Neural cell (in vitro differentiated cells): ENCODE measurements around the gene SERINC5.

Experiments used
- CTCF ChIP-seq: fragments of 450-650 bp; IDR thresholded peaks from 2 replicates; pipeline ENCODE4 v1.5.1; 2014; ENCODE audit warnings: antibody characterized with exemption, mild to moderate bottlenecking, moderate library complexity; ENCODE audit not compliant: poor library complexity, severe bottlenecking
- EP300 ChIP-seq: fragments of 450-650 bp; conservative IDR thresholded peaks from 2 replicates; pipeline ENCODE4 v1.6.1; 2014; ENCODE audit warnings: antibody characterized with exemption, mild to moderate bottlenecking, moderate library complexity; ENCODE audit not compliant: poor library complexity, severe bottlenecking
- EZH2 ChIP-seq: fragments of 200-600, 300-800 bp; shearing (Covaris generic), sonication (generic); IDR thresholded peaks from 2 replicates; pipeline ENCODE4 v1.6.1; 2014; ENCODE audit warnings: antibody characterized with exemption, low read length, borderline replicate concordance, mild to moderate bottlenecking; ENCODE audit not compliant: insufficient read depth, poor library complexity, severe bottlenecking
- MXI1 ChIP-seq: fragments of 450-650 bp; conservative IDR thresholded peaks from 2 replicates; pipeline ENCODE4 v1.6.1; 2014; ENCODE audit warnings: antibody characterized with exemption, mild to moderate bottlenecking; ENCODE audit not compliant: poor library complexity, severe bottlenecking
- POLR2AphosphoS5 ChIP-seq: IDR thresholded peaks from 2 replicates; pipeline ENCODE4 v1.6.1; 2012
- RAD21 ChIP-seq: fragments of 450-650 bp; conservative IDR thresholded peaks from 2 replicates; pipeline ENCODE4 v1.6.1; 2014; ENCODE audit warnings: antibody characterized with exemption, mild to moderate bottlenecking, moderate library complexity
- SMC3 ChIP-seq: fragments of 450-650 bp; conservative IDR thresholded peaks from 2 replicates; pipeline ENCODE4 v1.6.1; 2014; ENCODE audit warnings: antibody characterized with exemption, mild to moderate bottlenecking, moderate library complexity; ENCODE audit not compliant: poor library complexity
- TAF1 ChIP-seq: IDR thresholded peaks from 2 replicates; pipeline ENCODE4 v1.6.1; 2012; ENCODE audit warnings: low read depth

DNA sequence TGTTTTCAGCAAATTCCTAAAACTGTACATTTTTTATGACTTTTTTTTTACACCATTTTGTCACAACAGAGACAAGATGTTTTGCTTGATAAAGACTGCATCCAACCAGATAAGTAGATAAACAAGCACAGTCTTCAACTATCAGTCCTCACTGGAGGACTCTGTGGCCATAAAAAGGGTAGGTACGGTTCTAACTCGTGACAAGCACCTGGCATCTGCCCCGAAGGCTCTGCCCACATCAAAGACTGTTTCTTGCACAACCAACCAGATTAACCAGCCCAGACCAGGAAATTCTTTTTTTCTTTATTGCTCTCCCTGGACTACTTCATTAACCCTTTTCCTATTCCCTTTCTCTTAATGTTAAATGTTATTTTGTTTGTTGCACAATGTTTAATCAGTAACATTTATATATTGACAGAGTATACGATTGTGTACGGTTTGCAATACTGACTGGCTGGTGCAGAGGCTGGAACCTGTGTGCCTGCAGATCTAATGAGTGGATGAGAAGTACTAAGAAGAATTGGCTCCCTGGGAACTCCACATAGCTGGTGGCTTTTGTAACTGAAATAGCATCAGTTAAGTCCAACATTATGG, 74.1 kb downstream of the SERINC5 start:
- TF ChIP-seq EP300 (no peak), CTCF (no peak), SMC3 (no peak), EZH2 (no peak), TAF1 (no peak), RAD21 (no peak), POLR2AphosphoS5 (no peak), MXI1 (no peak)
